ENCODE data around the gene FAM124B.

Gene FAM124B

DNA sequence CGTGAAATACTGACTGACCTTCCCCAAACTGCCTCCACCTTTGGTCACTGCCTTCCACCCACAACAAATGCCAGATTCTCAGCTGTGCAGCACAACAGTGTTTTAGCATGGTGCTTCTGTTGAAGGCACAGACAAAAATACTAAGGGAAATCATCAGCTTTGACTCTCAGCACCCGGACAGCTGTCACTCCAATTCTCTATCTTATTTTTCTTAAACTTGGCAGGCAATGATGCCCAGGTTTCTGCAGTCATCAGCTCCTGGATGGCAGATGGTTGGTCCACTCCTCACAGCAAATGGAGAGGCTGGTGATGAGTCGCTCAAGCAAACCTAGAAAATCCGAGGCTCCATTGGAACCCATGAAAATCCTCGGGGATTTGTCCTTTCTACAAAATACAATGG is 2.9 kb upstream of the FAM124B start:
- no peak overlapping the region for H3K4me3 ChIP-seq (ENCODE audit: low read length, poor library complexity, severe bottlenecking)
- no peaks in the 10 kb centered on the region for H3K36me3 ChIP-seq (ENCODE audit: insufficient read depth, low read length)
- H3K4me1 ChIP-seq (ENCODE audit: insufficient read depth, low read length, poor library complexity, severe bottlenecking), result peaks cover 55% of the 10 kb centered on the region
- no peaks in the 10 kb centered on the region for H3K9me2 ChIP-seq (replicated peaks; ENCODE audit: low read depth, low read length)
- H4K20me1 ChIP-seq (ENCODE audit: insufficient read depth, low read length, poor library complexity, severe bottlenecking), result peaks cover 8% of the 10 kb centered on the region
- peaks cover 18% of the 10 kb centered on the region for H3K79me2 ChIP-seq (ENCODE audit: insufficient read depth, low read length)
- H3K9ac ChIP-seq (ENCODE audit: low read depth, low read length, poor library complexity, severe bottlenecking), result no peak overlapping the region
- H3K4me2 ChIP-seq (ENCODE audit: low read depth, low read length, poor library complexity, severe bottlenecking), result no peak overlapping the region
- TF ChIP-seq, protein P1, sequence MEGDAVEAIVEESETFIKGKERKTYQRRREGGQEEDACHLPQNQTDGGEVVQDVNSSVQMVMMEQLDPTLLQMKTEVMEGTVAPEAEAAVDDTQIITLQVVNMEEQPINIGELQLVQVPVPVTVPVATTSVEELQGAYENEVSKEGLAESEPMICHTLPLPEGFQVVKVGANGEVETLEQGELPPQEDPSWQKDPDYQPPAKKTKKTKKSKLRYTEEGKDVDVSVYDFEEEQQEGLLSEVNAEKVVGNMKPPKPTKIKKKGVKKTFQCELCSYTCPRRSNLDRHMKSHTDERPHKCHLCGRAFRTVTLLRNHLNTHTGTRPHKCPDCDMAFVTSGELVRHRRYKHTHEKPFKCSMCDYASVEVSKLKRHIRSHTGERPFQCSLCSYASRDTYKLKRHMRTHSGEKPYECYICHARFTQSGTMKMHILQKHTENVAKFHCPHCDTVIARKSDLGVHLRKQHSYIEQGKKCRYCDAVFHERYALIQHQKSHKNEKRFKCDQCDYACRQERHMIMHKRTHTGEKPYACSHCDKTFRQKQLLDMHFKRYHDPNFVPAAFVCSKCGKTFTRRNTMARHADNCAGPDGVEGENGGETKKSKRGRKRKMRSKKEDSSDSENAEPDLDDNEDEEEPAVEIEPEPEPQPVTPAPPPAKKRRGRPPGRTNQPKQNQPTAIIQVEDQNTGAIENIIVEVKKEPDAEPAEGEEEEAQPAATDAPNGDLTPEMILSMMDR (conservative IDR thresholded peaks at IDR 0.05; ENCODE audit: low read length), result no peak
- no peak for TF ChIP-seq EZH2phosphoT487 (IDR thresholded peaks at IDR 0.05; ENCODE audit: borderline replicate concordance)
- H3K27me3 ChIP-seq (ENCODE audit: insufficient read depth, low read length, poor library complexity, severe bottlenecking), result no peaks in the 10 kb centered on the region
- H2AFZ ChIP-seq (ENCODE audit: low read length), result peak overlapping the region; percentile 53; the same call in 1 of the 2 replicates
- peaks cover 11% of the 10 kb centered on the region; the same call in 1 of the 2 replicates for H3K9me3 ChIP-seq (ENCODE audit: insufficient read depth, low read depth, low read length)
- H3F3A ChIP-seq (ENCODE audit: low read depth), result peaks cover 3% of the 10 kb centered on the region; the same call in 1 of the 2 replicates

GRCh38 chr2:224403657-224404056 is 1.8 kb upstream of the FAM124B start:
- H3K27me3 ChIP-seq (ENCODE audit: insufficient read depth, low read length, poor library complexity, severe bottlenecking), result no peaks in the 10 kb centered on the region
- TF ChIP-seq EZH2phosphoT487 (IDR thresholded peaks at IDR 0.05; ENCODE audit: borderline replicate concordance), result no peak
- TF ChIP-seq, protein P1 (conservative IDR thresholded peaks at IDR 0.05; ENCODE audit: low read length), result no peak

GRCh38 chr2:224400886-224401632 is 848 bp downstream of the FAM124B start:
- H2AFZ ChIP-seq (ENCODE audit: low read length), result peak overlapping the region; percentile 79
- H3K79me2 ChIP-seq (ENCODE audit: insufficient read depth, low read length), result peaks cover 55% of the 10 kb centered on the region
- H3K4me3 ChIP-seq (ENCODE audit: low read length, poor library complexity, severe bottlenecking), result peak overlapping the region; percentile 88
- peaks cover 3% of the 10 kb centered on the region; the same call in 1 of the 2 replicates for H3F3A ChIP-seq (ENCODE audit: low read depth)
- H3K27me3 ChIP-seq (ENCODE audit: insufficient read depth, low read length, poor library complexity, severe bottlenecking), result no peaks in the 10 kb centered on the region
- H3K4me2 ChIP-seq (ENCODE audit: low read depth, low read length, poor library complexity, severe bottlenecking), result peak overlapping the region; percentile 97
- no peak for TF ChIP-seq EZH2phosphoT487 (IDR thresholded peaks at IDR 0.05; ENCODE audit: borderline replicate concordance)
- TF ChIP-seq, protein P1 (conservative IDR thresholded peaks at IDR 0.05; ENCODE audit: low read length), result peak; percentile 66
- no peaks in the 10 kb centered on the region for H3K9me3 ChIP-seq (ENCODE audit: insufficient read depth, low read depth, low read length)
- no peaks in the 10 kb centered on the region for H3K9me2 ChIP-seq (replicated peaks; ENCODE audit: low read depth, low read length)
- H3K4me1 ChIP-seq (ENCODE audit: insufficient read depth, low read length, poor library complexity, severe bottlenecking), result peaks cover 60% of the 10 kb centered on the region
- H4K20me1 ChIP-seq (ENCODE audit: insufficient read depth, low read length, poor library complexity, severe bottlenecking), result peaks cover 20% of the 10 kb centered on the region
- H3K36me3 ChIP-seq (ENCODE audit: insufficient read depth, low read length), result no peaks in the 10 kb centered on the region
- peak overlapping the region; percentile 89 for H3K9ac ChIP-seq (ENCODE audit: low read depth, low read length, poor library complexity, severe bottlenecking)

More at GRCh38 chr2:224403657-224404056, 1.8 kb upstream of the FAM124B start:
- Histone ChIP-seq H3K4me1 (ENCODE audit: insufficient read depth, low read length, poor library complexity, severe bottlenecking) (peaks cover 60% of the 10 kb centered on the region), H3K9me3 (ENCODE audit: insufficient read depth, low read depth, low read length) (peaks cover 11% of the 10 kb centered on the region; the same call in 1 of the 2 replicates), H4K20me1 (ENCODE audit: insufficient read depth, low read length, poor library complexity, severe bottlenecking) (peaks cover 17% of the 10 kb centered on the region), H3K9me2 (replicated peaks; ENCODE audit: low read depth, low read length) (no peaks in the 10 kb centered on the region), H3K4me3 (ENCODE audit: low read length, poor library complexity, severe bottlenecking) (no peak overlapping the region), H3K36me3 (ENCODE audit: insufficient read depth, low read length) (no peaks in the 10 kb centered on the region), H3F3A (ENCODE audit: low read depth) (peaks cover 3% of the 10 kb centered on the region; the same call in 1 of the 2 replicates), H3K79me2 (ENCODE audit: insufficient read depth, low read length) (peaks cover 29% of the 10 kb centered on the region), H3K4me2 (ENCODE audit: low read depth, low read length, poor library complexity, severe bottlenecking) (no peak overlapping the region), H2AFZ (ENCODE audit: low read length) (no peak overlapping the region), H3K9ac (ENCODE audit: low read depth, low read length, poor library complexity, severe bottlenecking) (no peak overlapping the region)
